Fibroblast of villous mesenchyme (primary cell): ENCODE data around the gene ELOB. TPM values are rescaled to one million over a fixed set of nuclear protein-coding genes. Genes with fewer than 3 reads are reported as not detected.

Experiments
- DNase-seq: peaks from one replicate; pipeline ENCODE4 v3.0.0-alpha.2; 2010; ENCODE audit warnings: low read depth
- H3K4me3 ChIP-seq: 2 replicates; pipeline ENCODE4 v1.5.1; 2011; ENCODE audit warnings: low read depth, mild to moderate bottlenecking, low read length
- CTCF ChIP-seq: IDR thresholded peaks from 2 replicates; pipeline ENCODE4 v1.5.1; 2012; ENCODE audit warnings: low read depth, mild to moderate bottlenecking, low read length; ENCODE audit not compliant: insufficient read depth
- total RNA-seq: library from RNA; depleted of rRNA; stranded (reverse); fragments of >200 nt; gene quantifications from 2 replicates; pipeline ENCODE4 v1.2.3, GENCODE V29; 2012

ELOB gene
- total RNA-seq, 1 donor, result 203 TPM

DNA sequence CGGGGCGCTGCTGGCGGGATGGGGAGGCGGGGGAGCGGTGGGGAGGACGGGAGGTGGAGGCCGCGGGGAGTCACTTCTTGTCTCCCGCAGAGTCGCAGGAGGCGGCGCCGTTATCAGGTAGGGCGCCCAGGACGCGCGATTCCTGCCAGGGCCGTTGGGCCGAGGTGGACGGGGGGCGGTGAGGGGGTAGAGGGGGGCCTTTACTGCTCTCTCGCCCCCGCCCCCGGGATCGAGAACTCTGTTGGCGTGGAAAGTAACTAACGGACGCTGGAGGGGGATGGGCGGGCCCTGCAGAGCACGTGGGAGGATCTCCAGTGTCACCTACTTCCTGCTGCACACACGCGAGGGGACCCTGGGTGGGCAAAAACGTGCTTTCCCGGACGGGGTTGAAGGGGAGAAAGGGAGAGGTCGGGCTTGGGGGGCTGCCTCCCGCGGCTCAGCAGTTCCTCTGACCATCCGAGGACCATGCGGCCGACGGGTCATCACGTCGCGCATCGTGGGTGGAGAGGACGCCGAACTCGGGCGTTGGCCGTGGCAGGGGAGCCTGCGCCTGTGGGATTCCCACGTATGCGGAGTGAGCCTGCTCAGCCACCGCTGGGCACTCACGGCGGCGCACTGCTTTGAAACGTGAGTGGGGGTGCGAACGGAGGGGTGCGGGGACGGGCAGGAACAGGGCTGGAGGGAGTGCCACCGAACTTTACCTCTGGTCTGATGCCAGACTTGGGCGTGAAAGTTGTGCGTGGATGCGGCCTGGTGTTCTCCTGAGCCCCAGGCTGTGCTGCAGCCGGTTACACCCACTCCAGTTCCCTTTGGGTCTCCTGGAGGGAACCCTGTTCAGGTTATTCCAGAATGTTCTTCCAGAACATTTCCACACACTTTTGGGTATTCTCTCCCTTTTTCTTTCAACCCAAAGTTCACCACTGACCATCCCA is 40.5 kb upstream of the ELOB start:
- no peak for DNase-seq

GRCh38 chr16:2816751-2817339 is 39.8 kb upstream of the ELOB start, which contains the start of gene PRSS21:
Gene PRSS21, plus strand, starts transcription at chr16:2817237. Its CDS starts 32 bp downstream, at chr16:2817269.
- DNase-seq, result no peak
- no peak for TF ChIP-seq CTCF
- H3K4me3 ChIP-seq, result no peak within 1 kb of the TSS

More for the DNA sequence above, 40.5 kb upstream of the ELOB start:
- TF ChIP-seq CTCF, result no peak
- H3K4me3 ChIP-seq, result no peak overlapping the region

- DNase-seq, result no peak
- no peak overlapping the region for H3K4me3 ChIP-seq
- no peak for TF ChIP-seq CTCF
Measured at GRCh38 chr16:2815299-2815771, 38.3 kb upstream of the ELOB start.

- no peak overlapping the region for H3K4me3 ChIP-seq
- DNase-seq, result no peak
- no peak for TF ChIP-seq CTCF
Measured at GRCh38 chr16:2814551-2815298, 37.6 kb upstream of the ELOB start.

DNA sequence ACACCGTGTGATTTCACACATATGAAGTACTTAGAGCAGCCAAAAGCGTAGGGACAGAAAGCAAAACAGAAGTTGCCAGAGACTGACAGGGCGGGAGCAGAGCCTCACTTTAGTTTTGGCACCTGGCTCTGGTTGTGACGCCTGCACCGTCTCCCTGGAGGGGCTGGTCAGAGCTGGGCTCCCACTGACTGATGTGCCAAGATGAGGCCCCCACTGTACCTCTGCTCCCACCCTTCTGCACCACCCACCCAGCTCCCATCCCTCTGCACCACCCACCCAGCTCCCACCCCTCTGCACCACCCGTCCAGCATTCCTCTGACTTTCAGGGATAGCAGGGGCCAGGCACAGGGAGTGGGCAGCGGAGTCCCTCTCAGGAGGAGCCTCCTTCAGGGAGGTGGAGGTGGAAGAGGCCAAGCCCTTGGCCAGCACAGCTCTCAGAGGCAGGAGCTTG is 36.7 kb upstream of the ELOB start:
- DNase-seq, result no peak
- TF ChIP-seq CTCF, result no peak
- no peak overlapping the region for H3K4me3 ChIP-seq

GRCh38 chr16:2811703-2812471 is 34.8 kb upstream of the ELOB start:
- TF ChIP-seq CTCF, result no peak
- H3K4me3 ChIP-seq, result no peak overlapping the region

More at GRCh38 chr16:2811703-2812471, 34.8 kb upstream of the ELOB start:
- no peak for DNase-seq
